ENCODE data around the gene BHLHE23. TPM values are rescaled to one million over a fixed set of nuclear protein-coding genes. Genes with fewer than 3 reads are reported as not detected.

BHLHE23 gene
- total RNA-seq, 2 experiments from 2014 or later = not detected

DNA sequence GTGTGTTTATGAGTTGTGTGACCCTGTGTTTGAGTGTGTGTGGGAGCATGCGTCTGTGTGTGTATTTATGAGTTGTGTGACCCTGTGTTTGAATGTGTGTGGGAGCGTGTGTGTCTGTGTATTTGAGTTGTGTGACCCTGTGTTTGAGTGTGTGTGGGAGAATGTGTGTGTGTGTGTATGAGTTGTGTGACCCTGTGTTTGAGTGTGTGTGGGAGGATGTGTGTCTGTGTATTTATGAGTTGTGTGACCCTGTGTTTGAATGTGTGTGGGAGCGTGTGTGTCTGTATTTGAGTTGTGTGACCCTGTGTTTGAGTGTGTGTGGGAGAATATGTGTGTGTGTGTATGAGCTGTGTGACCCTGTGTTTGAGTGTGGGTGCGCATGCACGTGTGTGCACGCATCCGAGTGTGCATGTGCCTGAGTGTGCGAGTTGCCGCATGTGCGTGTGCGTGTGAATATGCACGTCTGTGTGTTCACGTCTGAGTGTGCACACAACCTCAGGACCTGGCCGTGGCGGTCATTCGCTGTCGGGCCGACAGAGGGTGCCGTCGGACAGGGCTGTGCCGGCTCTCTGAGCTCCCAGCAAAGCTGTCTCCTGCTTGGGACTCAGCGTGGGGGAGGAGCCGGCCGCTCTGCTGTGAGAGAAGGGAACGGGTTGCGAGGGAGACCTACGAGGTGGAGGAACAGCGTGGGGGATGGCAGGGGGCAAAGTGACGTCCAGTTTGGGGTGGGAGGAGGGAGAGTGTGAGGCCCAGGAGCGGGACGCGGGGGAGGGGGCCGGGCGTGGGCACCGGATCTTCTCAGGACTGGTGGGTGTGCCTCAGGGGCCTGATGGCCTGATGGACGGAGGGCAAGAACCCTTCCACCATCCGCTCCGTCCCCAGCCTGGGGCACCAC lies 34.6 kb downstream of the BHLHE23 start:
- CTCF ChIA-PET = interaction anchor here (0.6 to 1.8 kb wide), 32 partner anchors 8 to 446 kb away, joined by 3 to 18 read pairs (median 4); partner anchors contain the start of genes SLC17A9 and TCFL5
- Mint-ChIP-seq H3K27me3 (peaks cover 47% of the 10 kb centered on the region), H3K4me3 (no peak overlapping the region), H3K36me3 (no peaks in the 10 kb centered on the region), H3K9me3 (ENCODE audit: low read depth) (no peaks in the 10 kb centered on the region), H3K27ac (no peak overlapping the region), H3K4me1 (peaks cover 12% of the 10 kb centered on the region)
- peak; percentile 98 for ATAC-seq
- DNase-seq = peak; percentile 90

DNA sequence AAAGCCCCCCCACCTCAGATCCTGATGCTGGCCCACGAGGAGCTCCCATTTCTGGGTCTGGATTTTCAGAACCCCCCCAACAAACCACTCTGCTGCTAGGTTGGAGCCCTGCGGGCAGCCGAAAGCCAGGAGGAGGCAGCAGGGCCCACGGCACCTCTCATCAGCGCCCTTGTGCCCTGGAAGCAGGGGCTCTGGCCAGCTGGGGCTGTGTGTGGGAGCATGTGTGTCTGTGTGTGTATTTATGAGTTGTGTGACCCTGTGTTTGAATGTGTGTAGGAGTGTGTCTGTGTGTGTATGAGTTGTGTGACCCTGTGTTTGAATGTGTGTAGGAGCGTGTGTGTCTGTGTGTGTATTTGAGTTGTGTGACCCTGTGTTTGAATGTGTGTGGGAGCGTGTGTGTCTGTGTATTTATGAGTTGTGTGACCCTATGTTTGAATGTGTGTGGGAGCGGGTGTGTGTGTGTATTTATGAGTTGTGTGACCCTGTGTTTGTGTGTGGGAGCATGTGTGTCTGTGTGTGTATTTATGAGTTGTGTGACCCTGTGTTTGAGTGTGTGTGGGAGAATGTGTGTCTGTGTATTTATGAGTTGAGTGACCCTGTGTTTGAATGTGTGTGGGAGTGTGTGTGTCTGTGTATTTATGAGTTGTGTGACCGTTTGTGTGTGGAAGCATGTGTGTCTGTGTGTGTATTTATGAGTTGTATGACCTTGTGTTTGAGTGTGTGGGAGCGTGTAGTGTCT lies 35.4 kb downstream of the BHLHE23 start:
- H3K27ac Mint-ChIP-seq = no peak overlapping the region
- peaks cover 11% of the 10 kb centered on the region for H3K4me1 Mint-ChIP-seq
- no peaks in the 10 kb centered on the region for H3K9me3 Mint-ChIP-seq (ENCODE audit: low read depth)
- DNase-seq (no peak), ATAC-seq (no peak)
- H3K27me3 Mint-ChIP-seq = peaks cover 42% of the 10 kb centered on the region
- H3K4me3 Mint-ChIP-seq = no peak overlapping the region
- CTCF ChIA-PET = interaction anchor here (1.2 to 2.3 kb wide), 8 partner anchors 8 to 82 kb away, joined by 3 to 27 read pairs (median 9); partner anchors contain the start of genes BHLHE23 and SLC17A9
- no peaks in the 10 kb centered on the region for H3K36me3 Mint-ChIP-seq

DNA sequence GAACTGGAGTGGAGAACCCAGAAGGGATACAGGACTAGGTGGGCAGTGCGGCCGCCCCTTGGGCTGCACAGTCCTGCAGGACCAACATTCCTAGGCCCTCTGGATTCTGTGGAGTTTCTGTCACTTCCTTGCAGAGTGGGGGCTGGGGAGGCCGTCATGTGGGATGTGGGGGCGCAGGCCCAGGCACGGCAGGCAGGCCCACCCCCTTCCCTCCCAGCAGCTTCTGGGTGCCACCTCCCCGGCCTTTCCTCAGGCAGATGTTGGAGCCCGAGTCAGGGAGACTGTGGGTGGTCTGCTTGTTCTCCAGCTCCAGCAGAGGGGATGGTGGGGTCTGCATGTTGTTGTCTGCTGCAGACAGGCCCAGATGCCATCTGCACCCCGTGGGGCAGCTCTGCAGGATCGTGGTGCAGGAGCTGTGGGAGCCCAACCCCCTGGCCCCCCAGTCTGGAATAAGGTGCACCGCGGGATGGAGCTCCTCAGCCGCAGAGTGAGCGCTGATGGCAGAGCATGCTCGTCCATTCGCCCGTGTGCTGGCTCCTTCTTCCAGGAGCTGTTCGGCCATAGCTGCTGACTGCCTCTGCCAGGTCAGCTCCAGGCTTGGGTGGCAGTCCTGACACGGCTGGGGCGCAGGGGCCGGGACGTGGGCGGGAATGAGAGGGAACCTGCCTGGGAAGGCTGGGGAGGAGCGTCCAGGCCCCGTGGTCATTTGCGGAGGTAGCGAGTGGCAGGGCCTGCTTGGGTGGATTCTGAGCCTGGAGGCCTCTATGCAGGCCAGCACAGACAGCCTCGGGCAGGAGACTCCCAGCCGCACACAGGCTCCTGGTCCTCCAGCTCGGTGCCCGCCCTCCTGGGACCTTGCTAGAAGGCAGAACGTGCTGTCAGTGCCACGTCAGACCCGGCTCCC lies 36.2 kb downstream of the BHLHE23 start:
- Mint-ChIP-seq H3K27me3 (peaks cover 35% of the 10 kb centered on the region), H3K27ac (no peak overlapping the region), H3K9me3 (ENCODE audit: low read depth) (no peaks in the 10 kb centered on the region), H3K4me3 (no peak overlapping the region), H3K36me3 (no peaks in the 10 kb centered on the region), H3K4me1 (peaks cover 11% of the 10 kb centered on the region)
- ATAC-seq = no peak
- CTCF ChIA-PET = interaction anchor here (1.2 to 2.3 kb wide), 5 partner anchors 9 to 83 kb away, joined by 3 to 27 read pairs (median 8); partner anchors contain the start of gene BHLHE23
- no peak for DNase-seq

DNA sequence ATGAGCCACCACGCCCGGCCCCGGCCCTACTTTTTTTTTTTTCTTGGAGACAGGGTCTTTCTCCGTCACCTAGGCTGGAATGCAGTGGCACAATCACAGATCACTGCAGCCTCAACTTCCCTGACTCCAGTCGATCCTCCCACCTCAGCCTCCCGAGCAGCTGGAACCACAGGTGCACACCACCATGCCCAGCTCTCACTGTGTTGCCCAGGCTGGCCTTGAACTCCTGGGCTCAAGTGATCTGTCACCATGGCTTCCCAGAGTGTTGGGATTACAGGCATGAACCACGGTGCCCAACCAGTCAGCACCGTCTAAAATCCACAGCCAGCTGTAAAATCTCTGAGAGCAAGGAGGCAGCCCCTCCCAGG lies 36.8 kb downstream of the BHLHE23 start:
- ATAC-seq (no peak), DNase-seq (no peak)
- peaks cover 31% of the 10 kb centered on the region for H3K27me3 Mint-ChIP-seq
- CTCF ChIA-PET = interaction anchor here (1.2 to 2.3 kb wide), 4 partner anchors 10 to 69 kb away, joined by 4 to 27 read pairs (median 9); partner anchors contain the start of gene BHLHE23
- peaks cover 11% of the 10 kb centered on the region for H3K4me1 Mint-ChIP-seq
- H3K4me3 Mint-ChIP-seq = no peak overlapping the region
- no peaks in the 10 kb centered on the region for H3K36me3 Mint-ChIP-seq
- H3K9me3 Mint-ChIP-seq (ENCODE audit: low read depth) = no peaks in the 10 kb centered on the region
- H3K27ac Mint-ChIP-seq = no peak overlapping the region

DNA sequence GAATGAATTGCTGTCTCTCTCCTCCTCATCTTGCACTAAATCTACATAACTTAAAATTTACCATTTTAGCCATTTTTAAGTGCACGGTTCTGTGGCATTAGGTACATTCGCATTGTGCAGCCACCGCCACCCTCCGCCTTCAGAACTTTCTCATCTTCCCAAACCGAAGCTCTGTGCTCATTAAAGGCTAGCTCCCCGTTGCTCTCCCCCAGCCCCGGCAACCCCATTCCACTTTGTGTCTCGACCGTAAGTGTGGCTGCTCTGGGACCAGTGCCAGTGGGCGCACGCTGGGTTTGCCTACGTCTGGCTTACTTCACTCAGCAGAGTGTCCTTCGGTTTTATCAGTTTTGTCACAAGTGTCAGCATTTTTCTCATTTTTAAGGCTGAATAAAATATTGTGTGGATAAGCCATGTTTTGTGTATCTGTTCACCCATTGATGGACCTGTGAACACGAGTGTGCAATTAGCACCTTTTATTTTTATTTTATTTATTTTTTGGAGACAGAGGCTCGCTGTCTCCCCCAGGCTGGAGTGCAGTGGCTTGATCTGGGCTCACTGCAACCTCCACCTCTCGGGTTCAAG lies 37.5 kb downstream of the BHLHE23 start:
- H3K4me3 Mint-ChIP-seq = no peak overlapping the region
- H3K27ac Mint-ChIP-seq = no peak overlapping the region
- CTCF ChIA-PET = interaction anchor here (1.7 to 2.3 kb wide), 2 partner anchors 39 to 68 kb away, joined by 4 to 10 read pairs; no protein-coding TSS in a partner anchor
- H3K9me3 Mint-ChIP-seq (ENCODE audit: low read depth) = no peaks in the 10 kb centered on the region
- no peaks in the 10 kb centered on the region for H3K36me3 Mint-ChIP-seq
- ATAC-seq (no peak), DNase-seq (no peak)
- H3K27me3 Mint-ChIP-seq = peaks cover 25% of the 10 kb centered on the region
- peaks cover 11% of the 10 kb centered on the region for H3K4me1 Mint-ChIP-seq

DNA sequence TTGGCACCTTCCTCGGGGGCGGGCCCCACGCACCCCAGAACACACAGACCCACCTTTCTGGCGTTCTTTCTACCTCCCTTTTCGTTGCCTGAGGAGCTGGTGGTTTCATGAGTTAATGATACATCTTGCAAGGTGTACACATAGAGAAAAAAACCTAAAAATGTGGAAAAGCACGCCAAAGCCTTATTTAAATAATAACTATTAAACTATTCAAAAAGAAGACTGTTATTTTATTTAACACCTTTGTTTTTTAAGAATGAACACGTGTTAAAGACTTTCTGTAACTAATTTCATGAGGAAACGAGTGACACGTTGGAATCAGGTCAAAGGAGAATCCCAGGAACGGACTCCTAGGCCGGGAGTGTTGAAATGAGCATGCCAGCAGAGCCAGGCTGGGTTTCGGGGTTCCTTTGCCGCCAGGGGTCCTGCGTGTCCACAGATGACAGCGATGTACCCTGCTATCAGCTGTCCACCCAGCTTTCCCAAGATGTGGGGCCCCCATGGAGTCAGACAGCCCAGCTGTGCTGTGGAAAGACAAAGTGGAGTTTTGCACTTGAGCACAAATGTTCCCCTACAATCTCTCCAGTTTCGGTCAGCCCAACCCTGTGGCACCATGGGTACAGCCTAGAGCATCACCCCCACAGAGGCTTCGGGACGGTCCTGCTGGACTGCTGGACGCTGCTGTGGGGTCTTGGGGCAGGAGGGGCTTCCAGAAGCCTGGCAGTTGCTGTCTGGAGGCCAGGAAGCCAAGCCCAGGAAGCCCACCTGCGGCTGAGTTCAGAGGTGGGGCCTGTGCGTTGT lies 38.2 kb downstream of the BHLHE23 start:
- Mint-ChIP-seq H3K9me3 (ENCODE audit: low read depth) (no peaks in the 10 kb centered on the region), H3K27me3 (peaks cover 20% of the 10 kb centered on the region), H3K27ac (no peak overlapping the region), H3K4me1 (peaks cover 11% of the 10 kb centered on the region), H3K36me3 (no peaks in the 10 kb centered on the region), H3K4me3 (no peak overlapping the region)
- DNase-seq (no peak), ATAC-seq (no peak)
- CTCF ChIA-PET = interaction anchor here (1.7 to 2.3 kb wide), 2 partner anchors 40 to 68 kb away, joined by 4 to 10 read pairs; no protein-coding TSS in a partner anchor

DNA sequence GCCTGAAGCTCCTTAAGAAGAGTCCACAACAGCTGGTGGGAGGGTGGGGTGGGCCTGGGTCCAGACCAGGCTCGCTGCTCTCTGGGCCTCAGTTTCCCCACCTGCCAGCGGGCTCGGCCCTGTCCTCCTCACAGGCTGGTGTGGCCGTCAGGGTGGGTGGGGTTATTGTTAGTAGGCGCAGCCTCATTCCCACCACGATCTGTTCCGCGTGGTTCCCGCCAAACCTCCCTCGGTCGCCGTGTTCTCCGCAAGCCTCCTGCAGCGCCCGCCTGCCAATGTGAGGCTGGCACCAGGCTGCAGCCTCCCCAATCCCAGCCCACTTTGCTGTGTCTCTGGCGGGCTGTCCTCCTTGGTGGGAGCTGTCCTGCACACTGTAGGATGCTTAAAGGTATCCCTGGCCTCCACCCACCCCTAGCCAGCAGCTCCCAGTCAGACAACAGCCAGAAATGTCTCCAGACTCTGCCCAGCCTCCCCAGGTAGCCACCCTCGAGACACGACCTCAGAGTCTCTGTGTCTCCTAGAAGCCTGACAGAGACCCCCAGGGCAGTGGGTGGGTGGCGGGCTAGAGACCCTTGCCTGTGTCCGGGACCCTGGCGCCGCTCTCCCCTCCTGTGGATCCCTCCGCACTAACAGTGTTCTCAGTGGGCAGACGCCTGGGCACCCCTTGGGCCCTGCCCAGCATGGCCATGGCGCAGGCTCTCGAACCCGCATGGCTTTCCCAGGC lies 39.0 kb downstream of the BHLHE23 start:
- H3K4me1 Mint-ChIP-seq = peaks cover 11% of the 10 kb centered on the region

DNA sequence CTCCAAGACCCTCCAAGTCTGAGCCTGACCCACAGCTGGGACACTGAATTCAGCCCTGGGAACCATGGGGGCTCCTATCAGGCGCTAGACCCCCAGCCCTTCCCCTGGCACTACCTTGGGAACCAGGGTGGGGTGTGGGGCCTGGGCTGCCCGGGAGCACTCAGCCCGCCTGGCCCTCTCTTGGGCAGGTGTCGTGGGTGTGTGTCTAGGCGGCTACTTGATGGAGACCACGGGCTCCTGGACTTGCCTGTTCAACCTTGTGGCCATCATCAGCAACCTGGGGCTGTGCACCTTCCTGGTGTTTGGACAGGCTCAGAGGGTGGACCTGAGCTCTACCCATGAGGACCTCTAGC lies 39.6 kb downstream of the BHLHE23 start:
- Mint-ChIP-seq H3K27me3 (peaks cover 11% of the 10 kb centered on the region), H3K4me3 (no peak overlapping the region), H3K36me3 (no peaks in the 10 kb centered on the region), H3K27ac (no peak overlapping the region), H3K9me3 (ENCODE audit: low read depth) (no peaks in the 10 kb centered on the region), H3K4me1 (peaks cover 7% of the 10 kb centered on the region)
- no peak for DNase-seq
- CTCF ChIA-PET = no interaction called here
- ATAC-seq = no peak

More for the DNA sequence above, 39.0 kb downstream of the BHLHE23 start:
- no peak for DNase-seq
- ATAC-seq = no peak
- peaks cover 15% of the 10 kb centered on the region for H3K27me3 Mint-ChIP-seq
- CTCF ChIA-PET = interaction anchor here (1.7 kb wide), 1 partner anchor 41 kb away, joined by 4 read pairs; no protein-coding TSS in a partner anchor
- H3K9me3 Mint-ChIP-seq (ENCODE audit: low read depth) = no peaks in the 10 kb centered on the region
- H3K4me3 Mint-ChIP-seq = no peak overlapping the region
- no peak overlapping the region for H3K27ac Mint-ChIP-seq
- H3K36me3 Mint-ChIP-seq = no peaks in the 10 kb centered on the region

DNA sequence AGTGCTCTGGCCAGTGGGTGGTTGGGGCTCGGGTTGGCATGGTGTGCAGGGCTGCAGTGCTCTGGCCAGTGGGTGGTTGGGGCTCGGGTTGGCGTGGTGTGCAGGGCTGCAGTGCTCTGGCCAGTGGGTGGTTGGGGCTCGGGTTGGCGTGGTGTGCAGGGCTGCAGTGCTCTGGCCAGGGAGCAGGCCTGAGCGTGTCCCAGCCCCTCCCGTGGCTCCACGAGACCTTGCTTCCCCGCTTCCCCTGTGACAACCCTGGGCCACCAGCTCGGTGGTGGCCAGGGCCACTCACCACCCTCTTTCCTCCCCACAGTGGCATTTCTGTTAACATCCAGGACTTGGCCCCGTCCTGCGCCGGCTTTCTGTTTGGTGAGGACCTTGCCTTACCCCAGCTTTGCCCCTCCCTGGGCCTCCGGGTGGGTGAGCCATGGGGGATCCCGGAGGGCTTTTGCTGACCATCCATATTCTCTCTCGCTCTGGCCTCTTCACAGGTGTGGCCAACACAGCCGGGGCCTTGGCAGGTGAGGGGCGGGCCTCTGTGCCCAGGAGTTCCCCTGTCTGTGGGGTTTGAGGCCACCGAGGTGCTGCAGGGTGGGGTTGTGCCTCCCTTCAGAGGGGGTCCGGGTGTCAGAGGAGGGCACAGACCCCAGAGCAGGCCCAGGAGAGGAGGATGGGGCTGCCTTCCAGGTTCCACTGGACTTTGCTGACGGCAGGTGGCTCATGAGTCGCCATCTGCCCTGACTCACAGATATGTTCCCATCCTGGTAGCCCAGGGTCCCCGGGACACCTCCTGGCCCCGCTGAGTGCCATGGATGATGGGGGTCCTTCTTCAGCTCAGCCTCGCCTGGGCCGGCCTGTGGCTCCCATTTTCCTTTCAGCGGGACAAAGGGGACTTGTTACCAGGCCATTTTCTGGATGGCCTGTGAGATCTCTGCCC lies 40.3 kb downstream of the BHLHE23 start:
- Mint-ChIP-seq H3K4me1 (peaks cover under 1% of the 10 kb centered on the region), H3K27me3 (peaks cover 5% of the 10 kb centered on the region), H3K36me3 (no peaks in the 10 kb centered on the region), H3K9me3 (ENCODE audit: low read depth) (no peaks in the 10 kb centered on the region), H3K27ac (no peak overlapping the region), H3K4me3 (no peak overlapping the region)
- ATAC-seq = no peak
- CTCF ChIA-PET = no interaction called here
- no peak for DNase-seq

DNA sequence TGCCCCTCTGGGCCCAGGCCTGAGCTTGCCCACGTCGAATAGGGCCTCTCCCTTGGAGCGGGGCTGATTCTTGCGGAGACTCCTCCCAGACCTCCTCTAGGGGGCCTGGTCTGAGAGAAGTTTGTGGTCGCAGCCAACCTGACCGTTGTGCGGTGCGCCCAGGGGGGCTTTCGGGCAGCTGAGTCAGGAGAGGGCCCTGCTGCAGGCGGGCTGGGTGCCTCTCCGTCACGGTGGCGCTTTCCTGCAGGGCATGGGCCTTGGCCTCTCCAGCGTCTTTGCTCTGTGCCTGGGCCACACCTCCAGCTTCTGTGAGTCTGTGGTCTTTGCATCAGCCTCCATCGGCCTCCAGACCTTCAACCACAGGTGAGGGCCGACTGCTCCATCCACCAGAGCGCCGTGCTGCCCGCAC lies 41.4 kb downstream of the BHLHE23 start:
- DNase-seq = no peak
- H3K4me3 Mint-ChIP-seq = no peak overlapping the region
- no peak for ATAC-seq
- peaks cover 2% of the 10 kb centered on the region for H3K27me3 Mint-ChIP-seq
- no peaks in the 10 kb centered on the region for H3K36me3 Mint-ChIP-seq
- H3K27ac Mint-ChIP-seq = no peak overlapping the region
- H3K9me3 Mint-ChIP-seq (ENCODE audit: low read depth) = no peaks in the 10 kb centered on the region
- H3K4me1 Mint-ChIP-seq = no peaks in the 10 kb centered on the region
- CTCF ChIA-PET = interaction anchor here (0.5 to 1.5 kb wide), 2 partner anchors 64 to 96 kb away, joined by 4 to 5 read pairs; no protein-coding TSS in a partner anchor
